Urothelium cell line (cell line): ENCODE measurements around the gene PCBP3.
"Not testable (repeated sequence)": the region's sequence is repeated elsewhere in the genome, so short reads cannot be mapped to it uniquely, and the experiment has no call there.

Source experiments
- DNase-seq: peaks from one replicate; pipeline ENCODE4 v3.0.0; 2011; ENCODE audit warnings: low spot score, mixed read lengths
- FAIRE-seq: peaks from 2 replicates; lab custom pipeline; 2011; peaks lifted over from hg19 to GRCh38; lab: Jason Lieb, UNC

PCBP3 gene

DNA sequence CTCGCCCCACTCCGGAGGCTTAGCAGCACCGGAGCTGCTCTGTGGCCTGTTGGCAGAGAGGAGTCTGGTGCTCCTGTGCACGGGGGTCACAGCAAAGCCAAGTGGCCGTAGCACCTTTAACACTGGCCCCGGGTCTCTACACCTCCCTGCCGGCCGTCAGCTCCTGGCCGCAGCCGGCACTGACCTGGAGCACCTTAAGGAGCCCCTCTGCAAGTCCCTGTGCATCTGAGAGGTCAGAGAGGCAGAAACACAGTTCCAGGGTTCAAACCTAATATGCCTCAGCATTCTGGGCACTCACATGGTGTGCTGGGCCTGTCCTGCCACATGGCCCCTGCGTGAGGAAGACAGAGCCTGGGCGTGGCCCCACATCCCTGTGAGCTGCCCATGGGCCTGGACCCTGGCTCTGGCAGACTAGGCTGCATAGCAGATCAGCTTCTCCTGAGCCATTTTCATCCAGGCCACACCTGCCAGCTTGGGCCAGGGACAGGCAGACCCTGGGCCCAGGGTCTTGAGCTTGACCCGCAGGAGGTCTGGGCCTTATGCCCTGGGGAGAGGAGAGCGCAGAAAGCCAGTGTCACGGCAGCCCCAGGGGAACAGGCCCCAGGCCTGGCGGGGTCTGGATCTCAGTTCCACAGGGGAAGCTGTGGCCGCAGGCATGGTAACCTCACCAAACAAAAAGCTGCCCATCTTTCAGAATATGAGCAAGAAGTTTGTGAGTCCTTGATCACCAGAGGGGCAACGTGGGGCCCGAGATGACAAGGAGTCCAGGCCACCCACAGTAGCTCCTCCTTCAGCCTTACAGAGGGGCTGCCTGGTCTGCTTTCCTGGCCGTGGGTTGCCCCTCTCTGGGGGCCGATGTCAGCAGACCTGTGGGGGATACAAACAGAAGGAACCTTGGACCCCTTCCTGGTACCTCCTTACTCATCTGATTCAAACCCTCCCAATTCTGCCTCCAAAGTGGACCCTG lies 192.1 kb downstream of the PCBP3 start:
- DNase-seq (no peak), FAIRE-seq (no peak)

DNA sequence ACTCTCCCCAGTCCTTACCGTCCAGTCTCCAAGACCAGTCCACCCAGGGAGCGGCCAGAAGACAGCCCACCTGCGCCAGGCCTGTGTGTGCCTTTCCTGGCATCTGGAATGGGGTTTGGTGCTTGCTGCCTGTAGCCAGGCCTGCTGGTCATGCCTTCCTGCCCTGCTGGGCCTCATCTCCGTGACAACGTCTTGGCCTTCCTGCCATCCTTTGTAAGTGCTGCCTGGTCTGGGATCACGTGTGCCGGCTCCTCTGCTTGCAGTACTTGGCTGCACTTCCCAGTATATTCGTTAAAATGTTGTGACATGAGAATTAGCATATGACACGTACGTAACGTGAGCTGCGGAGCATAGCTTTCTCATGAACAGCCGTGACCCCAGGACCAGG lies 192.7 kb downstream of the PCBP3 start:
- DNase-seq (no peak), FAIRE-seq (no peak)

GRCh38 chr21:45836694-45837670 lies 193.5 kb downstream of the PCBP3 start:
- FAIRE-seq (no peak), DNase-seq (no peak)

- DNase-seq, result no peak
- no peak for FAIRE-seq
Measured at GRCh38 chr21:45837936-45838335, 194.4 kb downstream of the PCBP3 start.

DNA sequence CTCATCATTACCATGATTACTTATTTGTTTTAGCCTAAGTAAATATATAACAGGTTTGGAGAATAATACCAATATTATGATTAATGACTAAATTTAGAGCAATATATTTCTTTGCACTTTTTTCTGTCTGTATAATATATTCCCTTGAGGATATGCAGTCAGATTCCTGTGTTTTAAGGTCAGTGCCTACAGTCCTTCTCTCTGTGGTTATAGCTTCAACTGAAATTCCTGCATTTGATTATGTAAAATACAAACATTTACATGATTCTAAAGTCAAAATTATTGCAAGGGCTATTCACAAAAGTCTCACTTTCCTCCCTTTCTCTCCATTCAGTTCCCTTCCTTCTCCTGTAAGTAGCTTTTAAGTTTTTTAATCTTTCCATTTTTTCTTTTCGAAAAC lies 195.1 kb downstream of the PCBP3 start:
- no peak for DNase-seq
- no peak for FAIRE-seq

- DNase-seq (no peak), FAIRE-seq (no peak)
Measured at GRCh38 chr21:45839274-45839673, 195.7 kb downstream of the PCBP3 start.

- FAIRE-seq (no peak), DNase-seq (no peak)
Measured at GRCh38 chr21:45841033-45841432, 197.5 kb downstream of the PCBP3 start.

GRCh38 chr21:45843426-45843825 lies 199.9 kb downstream of the PCBP3 start:
- no peak for FAIRE-seq

DNA sequence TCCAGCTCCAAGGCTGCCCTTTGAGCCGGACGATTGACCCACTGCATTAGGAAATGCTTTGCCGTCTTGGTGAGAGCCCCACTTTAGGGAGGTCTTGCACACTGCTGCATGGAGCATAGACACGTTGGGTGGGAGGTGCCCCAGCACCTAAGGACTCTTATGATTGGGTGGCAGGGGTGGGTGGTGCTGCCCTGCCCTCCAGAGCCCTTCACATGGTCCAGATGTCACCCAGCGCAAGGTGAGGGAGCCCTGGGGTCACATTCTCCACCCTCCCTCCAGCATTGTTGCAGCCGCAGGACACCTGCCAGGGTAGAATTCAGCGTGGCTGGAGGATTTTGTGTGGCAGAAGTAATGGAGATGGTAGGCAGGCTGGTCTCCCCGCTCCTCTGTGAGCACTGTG lies 200.7 kb downstream of the PCBP3 start:
- FAIRE-seq, result no peak
- no peak for DNase-seq

More at GRCh38 chr21:45843426-45843825, 199.9 kb downstream of the PCBP3 start:
- no peak for DNase-seq

- FAIRE-seq (peak; percentile 32), DNase-seq (no peak)
Measured at GRCh38 chr21:45845063-45845769, 201.7 kb downstream of the PCBP3 start.

DNA sequence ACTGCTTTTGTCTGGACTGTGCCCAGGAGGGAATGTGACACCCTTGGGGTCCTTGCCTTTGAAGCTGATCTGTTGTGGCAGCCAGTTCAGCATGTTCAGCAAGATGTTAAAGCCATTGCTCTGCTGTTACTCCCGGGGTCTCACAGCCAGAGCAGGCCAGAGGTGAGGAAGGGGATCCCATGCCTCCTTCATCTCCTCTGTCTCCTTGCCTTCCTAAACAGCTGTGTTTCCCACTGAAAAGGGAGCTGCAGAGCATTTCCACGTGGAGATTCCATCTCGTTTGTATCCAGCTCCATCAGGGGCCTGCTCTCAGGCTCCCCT lies 202.2 kb downstream of the PCBP3 start:
- FAIRE-seq (no peak), DNase-seq (no peak)

DNA sequence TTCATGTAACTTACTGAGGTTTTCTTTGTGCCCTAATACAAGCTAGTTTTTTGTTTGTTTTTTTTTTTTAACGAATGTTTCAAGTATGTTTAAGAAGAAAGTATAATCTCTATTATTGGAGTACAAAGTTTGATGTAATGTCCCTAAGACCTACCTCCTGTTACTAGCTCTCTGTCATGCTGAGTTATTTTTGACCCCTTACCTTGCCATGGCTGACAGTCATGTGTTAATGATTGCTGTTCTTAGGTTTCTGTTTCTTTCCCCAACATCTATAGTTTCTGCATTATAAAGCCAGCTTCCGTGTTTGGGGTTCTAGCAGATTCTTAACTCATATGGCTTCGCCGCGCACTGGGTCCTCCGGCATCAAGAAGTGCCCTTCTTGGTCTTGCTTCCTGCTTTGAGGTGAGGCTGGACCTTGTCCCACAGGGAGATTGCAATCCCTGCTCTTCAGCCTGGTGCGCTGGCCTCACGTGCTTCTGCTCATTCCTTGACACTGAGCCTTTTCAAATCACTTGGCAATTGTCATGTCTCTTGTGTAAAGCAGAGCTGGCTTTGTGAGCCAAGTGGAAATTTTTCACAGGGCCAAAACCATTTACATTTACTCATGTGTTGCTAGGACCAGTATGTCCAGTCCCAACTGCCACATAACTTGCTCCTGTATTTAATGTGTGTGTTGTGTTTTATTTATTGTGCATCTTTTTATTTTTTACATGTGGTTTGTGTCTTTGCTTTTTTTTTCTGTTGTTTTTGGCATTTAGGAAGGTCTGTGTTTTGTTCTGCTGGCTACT lies 203.0 kb downstream of the PCBP3 start:
- DNase-seq (no peak), FAIRE-seq (no peak)

DNA sequence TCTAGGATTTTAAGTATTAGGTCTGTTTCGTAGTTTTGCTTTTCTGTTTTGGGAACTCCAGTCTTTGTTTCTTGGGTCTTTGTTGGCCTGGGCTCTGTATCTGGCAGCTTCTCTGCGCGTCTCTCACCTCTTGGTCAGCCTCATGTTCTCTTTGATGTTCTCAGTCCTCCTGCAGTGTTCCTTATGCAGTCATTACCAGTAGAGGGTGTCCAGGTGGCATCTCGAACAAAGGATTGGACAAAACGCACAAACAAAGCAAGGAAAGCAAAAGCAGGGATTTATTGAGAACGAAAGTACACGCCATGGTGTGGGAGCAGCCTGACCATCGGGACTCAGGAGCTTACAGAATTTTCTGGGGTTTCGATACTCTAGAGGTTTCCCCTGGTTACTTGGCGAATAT lies 204.3 kb downstream of the PCBP3 start:
- FAIRE-seq (no peak), DNase-seq (peak; percentile 29)

- DNase-seq (no peak), FAIRE-seq (no peak)
Measured at GRCh38 chr21:45848331-45848730, 204.8 kb downstream of the PCBP3 start.

DNA sequence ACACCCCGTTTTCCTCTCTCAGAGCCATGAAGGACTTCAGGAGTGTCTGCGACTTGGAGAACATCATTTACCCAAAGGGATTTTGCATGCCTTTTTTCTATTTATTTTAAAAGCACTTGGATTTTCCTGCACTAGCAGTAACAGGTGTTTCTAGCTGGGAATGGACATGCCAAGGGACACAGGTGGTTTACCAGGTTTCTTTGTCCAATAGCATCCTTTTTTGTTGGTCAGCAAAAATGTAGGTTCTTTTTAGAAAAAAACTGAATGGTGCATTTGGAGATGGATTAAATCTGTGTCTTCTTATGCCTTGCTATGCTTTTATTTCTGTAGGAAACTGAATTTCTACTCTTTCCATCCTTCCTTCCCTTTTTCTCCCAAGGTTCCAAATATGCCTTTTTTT lies 205.3 kb downstream of the PCBP3 start:
- DNase-seq, result no peak
- no peak for FAIRE-seq

GRCh38 chr21:45849651-45850050 lies 206.1 kb downstream of the PCBP3 start:
- no peak for DNase-seq
- FAIRE-seq, result no peak

DNA sequence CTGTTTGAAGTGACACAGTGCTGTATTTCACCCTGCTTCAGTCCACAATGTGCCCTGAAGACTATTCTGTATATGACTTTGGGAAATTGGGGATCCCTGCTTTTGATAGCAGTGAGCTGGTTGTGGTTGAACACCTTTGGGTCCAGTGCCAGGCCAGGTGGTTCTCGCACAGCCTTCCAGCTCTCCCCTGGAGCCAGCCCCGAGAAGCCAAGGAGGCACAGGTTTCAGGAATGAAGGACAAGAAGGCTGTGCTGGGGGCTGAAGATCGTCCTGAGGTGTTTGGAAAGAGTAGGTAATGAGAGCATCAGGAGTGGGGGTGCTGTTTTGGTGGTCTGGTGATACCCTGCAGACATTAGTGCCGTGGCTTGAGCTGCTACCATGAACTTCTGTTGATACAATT lies 206.7 kb downstream of the PCBP3 start:
- no peak for FAIRE-seq
- no peak for DNase-seq

DNA sequence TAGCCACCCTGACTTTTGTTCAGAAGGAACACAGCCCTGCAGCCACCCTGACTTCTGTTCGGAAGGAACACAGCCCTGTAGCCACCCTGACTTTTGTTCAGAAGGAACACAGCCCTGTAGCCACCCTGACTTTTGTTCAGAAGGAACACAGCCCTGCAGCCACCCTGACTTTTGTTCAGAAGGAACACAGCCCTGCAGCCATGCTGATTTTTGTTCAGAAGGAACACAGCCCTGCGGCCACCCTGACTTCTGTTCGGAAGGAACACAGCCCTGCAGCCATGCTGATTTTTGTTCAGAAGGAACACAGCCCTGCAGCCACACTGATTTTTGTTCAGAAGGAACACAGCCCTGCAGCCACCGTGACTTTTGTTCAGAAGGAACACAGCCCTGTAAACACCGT lies 208.9 kb downstream of the PCBP3 start:
- FAIRE-seq, DNase-seq: not testable (repeated sequence)

DNA sequence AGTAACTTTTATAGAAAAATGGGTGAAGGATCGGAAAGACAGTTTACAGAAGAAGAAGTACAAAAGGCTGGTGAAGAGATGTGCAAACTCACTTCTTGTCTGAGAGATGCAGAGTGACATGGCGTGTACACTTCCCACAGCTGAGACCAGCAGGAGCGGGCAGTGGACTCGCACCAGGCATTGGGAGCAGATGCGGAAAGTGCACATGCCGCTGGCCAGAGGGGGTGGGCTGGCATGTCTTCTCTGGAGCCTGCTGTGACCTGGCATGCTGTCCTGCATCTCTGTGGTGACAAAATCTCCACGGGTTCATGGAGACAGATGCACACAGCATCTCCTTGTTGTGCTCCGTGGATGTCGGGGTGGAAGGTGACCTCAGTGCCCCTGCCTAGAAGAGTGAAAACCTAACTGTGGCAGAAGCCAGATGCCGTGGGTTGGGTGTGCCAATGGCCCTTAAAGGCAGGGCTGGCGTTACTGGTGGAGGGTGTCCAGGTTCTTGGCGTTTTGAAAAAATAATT lies 209.4 kb downstream of the PCBP3 start:
- no peak for FAIRE-seq

More for the DNA sequence above, 209.4 kb downstream of the PCBP3 start:
- no peak for DNase-seq
